OCI-LY3 (cell line): ENCODE measurements around the gene MAS1.

ENCODE experiments used
- CTCF ChIP-seq: fragments of 200-600, 300-600 bp; sonication (generic); IDR thresholded peaks from 2 replicates; pipeline ENCODE4 v1.5.1; 2014; ENCODE audit warnings: antibody characterized with exemption, low read length, low read depth
- EZH2phosphoT487 ChIP-seq: fragments of 200-600 bp; shearing (Covaris generic); IDR thresholded peaks from 2 replicates; pipeline ENCODE4 v1.6.1; 2018; ENCODE audit warnings: antibody characterized with exemption, mixed run types, low read depth

- TF ChIP-seq CTCF (no peak), EZH2phosphoT487 (no peak)
Observed at GRCh38 chr6:159890792-159891191, at the start of gene MAS1.
